MCF 10A (cell line): ENCODE measurements around the gene ACVR2A. TPM values are rescaled to one million over a fixed set of nuclear protein-coding genes. Genes with fewer than 3 reads are reported as not detected.

Source experiments
- BruUV-seq: library from RNA; stranded (reverse); fragments of 400-500 nt; replicated peaks from 2 replicates; lab custom pipeline; 2021; lab: Mats Ljungman, UMichigan
- CTCF ChIA-PET: fragments of 300-600 bp; sonication (Branson Sonifier 250); formaldehyde crosslinking; extraction: SDS; loops from one replicate; lab custom pipeline; 2021; ENCODE audit warnings: antibody characterized with exemption, inconsistent platforms; lab: Yijun Ruan, JAX
- POLR2A ChIA-PET: fragments of 300-600, 350-650 bp; sonication (Branson Sonifier 250); formaldehyde crosslinking; extraction: SDS; loops from one replicate; lab custom pipeline; 2020; ENCODE audit warnings: antibody characterized with exemption, inconsistent platforms; lab: Yijun Ruan, JAX
- DNase-seq: peaks from one replicate; pipeline ENCODE4 v3.0.0-alpha.2; 2018; ENCODE audit not compliant: unreplicated experiment
- H3K27ac Mint-ChIP-seq: one replicate; pipeline ENCODE4 v1.8.0; 2022; ENCODE audit warnings: mild to moderate bottlenecking, low read depth, mixed read lengths; ENCODE audit not compliant: unreplicated experiment
- H3K27me3 Mint-ChIP-seq: one replicate; pipeline ENCODE4 v1.8.0; 2022; ENCODE audit warnings: mixed read lengths; ENCODE audit not compliant: insufficient read depth, unreplicated experiment
- H3K36me3 Mint-ChIP-seq: one replicate; pipeline ENCODE4 v1.8.0; 2022; ENCODE audit warnings: mild to moderate bottlenecking, moderate library complexity, mixed read lengths; ENCODE audit not compliant: insufficient read depth, unreplicated experiment
- H3K4me1 Mint-ChIP-seq: one replicate; pipeline ENCODE4 v1.8.0; 2022; ENCODE audit warnings: mixed read lengths; ENCODE audit not compliant: insufficient read depth, unreplicated experiment
- H3K4me3 Mint-ChIP-seq: one replicate; pipeline ENCODE4 v1.8.0; 2022; ENCODE audit warnings: mild to moderate bottlenecking, moderate library complexity, mixed read lengths; ENCODE audit not compliant: unreplicated experiment
- H3K9me3 Mint-ChIP-seq: one replicate; pipeline ENCODE4 v1.8.0; 2022; ENCODE audit warnings: mixed read lengths; ENCODE audit not compliant: unreplicated experiment
- intact Hi-C: fragments of 100-400 bp; cut with micrococcal nuclease; formaldehyde crosslinking; loops from 2 replicates; pipeline ENCODE4 v1.14.1; 2022
- total RNA-seq: library from RNA; stranded (reverse); gene quantifications from 2 replicates; pipeline ENCODE4 v1.2.3, GENCODE V29; 2022
- TF ChIP-seq, protein P1 (sequence below): fragments of 200-600 bp; IDR thresholded peaks from one replicate; pipeline ENCODE4 v1.8.0; 2022; ENCODE audit warnings: antibody characterized with exemption, mild to moderate bottlenecking; ENCODE audit not compliant: unreplicated experiment

The ACVR2A gene
- total RNA-seq, 1 experiment from 2014 or later: 11.2 TPM

DNA sequence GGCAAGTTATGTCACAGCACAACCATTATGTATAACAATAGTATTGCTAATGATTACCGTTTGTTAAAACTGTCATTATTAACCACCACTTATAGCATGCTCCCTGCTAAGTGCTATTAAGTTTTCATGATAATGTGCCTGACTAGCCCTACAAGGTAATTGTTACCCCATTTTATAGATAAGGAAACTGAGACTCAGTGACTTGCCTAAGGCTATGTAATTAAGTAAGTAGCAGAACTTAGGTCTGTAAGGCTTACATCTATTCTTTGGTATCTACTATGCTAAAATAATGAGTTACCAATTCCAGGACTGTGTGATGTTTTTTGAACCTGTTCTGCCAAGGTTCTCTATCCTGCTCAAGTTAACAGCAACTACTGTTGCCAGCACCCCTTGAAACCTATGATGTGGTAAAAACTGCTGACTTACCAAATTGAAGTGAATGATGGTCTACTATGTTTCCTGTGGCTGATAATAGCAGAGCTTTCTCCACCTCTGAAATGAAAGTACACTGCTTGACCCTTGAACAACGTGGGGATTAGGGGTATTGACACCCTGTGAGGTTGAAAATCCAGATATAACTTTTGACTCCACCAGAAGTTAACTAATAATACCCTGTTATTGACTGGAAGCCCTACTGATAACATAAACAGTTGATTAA lies 18.2 kb downstream of the ACVR2A start:
- ChIA-PET CTCF (interaction anchor here (0.7 to 0.8 kb wide), 2 partner anchors 11 to 24 kb away, joined by 3 read pairs; no protein-coding TSS in a partner anchor), POLR2A (interaction anchor here (1.2 kb wide), 1 partner anchor 18 kb away, joined by 3 read pairs; the partner anchor contains the start of gene ACVR2A)
- BruUV-seq: no TSS peak
- Mint-ChIP-seq H3K27ac (no peak overlapping the region), H3K4me1 (peaks cover 10% of the 10 kb centered on the region), H3K9me3 (no peaks in the 10 kb centered on the region), H3K36me3 (no peaks in the 10 kb centered on the region), H3K4me3 (no peak overlapping the region), H3K27me3 (no peaks in the 10 kb centered on the region)
- DNase-seq: no peak
- intact Hi-C loops: no loop called here
- TF ChIP-seq, protein P1, sequence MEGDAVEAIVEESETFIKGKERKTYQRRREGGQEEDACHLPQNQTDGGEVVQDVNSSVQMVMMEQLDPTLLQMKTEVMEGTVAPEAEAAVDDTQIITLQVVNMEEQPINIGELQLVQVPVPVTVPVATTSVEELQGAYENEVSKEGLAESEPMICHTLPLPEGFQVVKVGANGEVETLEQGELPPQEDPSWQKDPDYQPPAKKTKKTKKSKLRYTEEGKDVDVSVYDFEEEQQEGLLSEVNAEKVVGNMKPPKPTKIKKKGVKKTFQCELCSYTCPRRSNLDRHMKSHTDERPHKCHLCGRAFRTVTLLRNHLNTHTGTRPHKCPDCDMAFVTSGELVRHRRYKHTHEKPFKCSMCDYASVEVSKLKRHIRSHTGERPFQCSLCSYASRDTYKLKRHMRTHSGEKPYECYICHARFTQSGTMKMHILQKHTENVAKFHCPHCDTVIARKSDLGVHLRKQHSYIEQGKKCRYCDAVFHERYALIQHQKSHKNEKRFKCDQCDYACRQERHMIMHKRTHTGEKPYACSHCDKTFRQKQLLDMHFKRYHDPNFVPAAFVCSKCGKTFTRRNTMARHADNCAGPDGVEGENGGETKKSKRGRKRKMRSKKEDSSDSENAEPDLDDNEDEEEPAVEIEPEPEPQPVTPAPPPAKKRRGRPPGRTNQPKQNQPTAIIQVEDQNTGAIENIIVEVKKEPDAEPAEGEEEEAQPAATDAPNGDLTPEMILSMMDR: no peak

DNA sequence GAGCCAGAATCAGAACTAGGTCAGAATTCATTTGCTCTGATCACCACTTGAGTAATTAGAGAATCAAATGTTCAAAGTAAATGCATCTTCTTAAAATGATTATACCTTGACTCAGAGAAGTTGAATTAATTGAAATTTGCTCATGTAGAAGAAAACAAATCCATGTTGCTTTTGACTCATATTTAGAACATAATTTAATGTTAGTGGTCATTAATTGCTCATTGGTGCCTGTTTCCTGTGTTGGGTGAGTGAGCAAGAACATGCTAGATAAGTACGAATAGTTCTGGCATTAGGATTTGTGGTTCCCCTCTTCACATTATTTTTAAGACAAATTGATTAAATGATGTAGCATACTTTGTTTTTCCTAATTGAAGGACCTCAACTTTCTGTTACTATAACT lies 19.0 kb downstream of the ACVR2A start:
- H3K27me3 Mint-ChIP-seq: no peaks in the 10 kb centered on the region
- CTCF ChIA-PET: interaction anchor here (0.7 to 0.8 kb wide), 2 partner anchors 12 to 23 kb away, joined by 3 read pairs; no protein-coding TSS in a partner anchor
- POLR2A ChIA-PET: interaction anchor here (1.2 kb wide), 1 partner anchor 19 kb away, joined by 3 read pairs; the partner anchor contains the start of gene ACVR2A
- no peak for DNase-seq
- no peak overlapping the region for H3K4me3 Mint-ChIP-seq
- BruUV-seq: no TSS peak
- TF ChIP-seq, protein P1: no peak
- no peaks in the 10 kb centered on the region for H3K9me3 Mint-ChIP-seq
- no peak overlapping the region for H3K27ac Mint-ChIP-seq
- intact Hi-C loops: no loop called here
- H3K4me1 Mint-ChIP-seq: peaks cover 10% of the 10 kb centered on the region
- no peaks in the 10 kb centered on the region for H3K36me3 Mint-ChIP-seq

DNA sequence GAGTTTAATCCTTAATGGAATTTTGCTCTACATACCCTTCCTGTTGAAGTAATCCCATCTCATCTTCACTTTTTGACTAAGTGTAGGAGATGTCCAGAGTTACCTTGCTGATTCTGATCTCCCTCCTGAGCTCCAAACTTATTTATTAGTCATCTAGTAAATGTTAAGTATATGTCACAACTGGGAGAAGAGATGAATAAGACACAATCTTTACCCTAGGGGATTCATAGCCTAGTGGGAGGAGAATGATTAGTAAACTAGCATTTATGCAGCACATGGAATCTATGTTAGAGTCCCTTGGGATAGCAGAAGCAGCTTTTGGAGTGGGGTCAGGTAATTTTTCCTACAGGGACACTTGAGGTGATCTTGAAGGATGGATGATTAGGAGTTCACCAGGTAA lies 20.7 kb downstream of the ACVR2A start:
- no peak overlapping the region for H3K4me3 Mint-ChIP-seq
- TF ChIP-seq, protein P1: no peak
- H3K36me3 Mint-ChIP-seq: no peaks in the 10 kb centered on the region
- H3K27ac Mint-ChIP-seq: no peak overlapping the region
- intact Hi-C loops: no loop called here
- no TSS peak for BruUV-seq
- ChIA-PET CTCF (no interaction called here), POLR2A (interaction anchor here (0.8 kb wide), 1 partner anchor 19 kb away, joined by 3 read pairs; no protein-coding TSS in a partner anchor)
- no peak for DNase-seq
- H3K27me3 Mint-ChIP-seq: no peaks in the 10 kb centered on the region
- no peaks in the 10 kb centered on the region for H3K4me1 Mint-ChIP-seq
- no peaks in the 10 kb centered on the region for H3K9me3 Mint-ChIP-seq

DNA sequence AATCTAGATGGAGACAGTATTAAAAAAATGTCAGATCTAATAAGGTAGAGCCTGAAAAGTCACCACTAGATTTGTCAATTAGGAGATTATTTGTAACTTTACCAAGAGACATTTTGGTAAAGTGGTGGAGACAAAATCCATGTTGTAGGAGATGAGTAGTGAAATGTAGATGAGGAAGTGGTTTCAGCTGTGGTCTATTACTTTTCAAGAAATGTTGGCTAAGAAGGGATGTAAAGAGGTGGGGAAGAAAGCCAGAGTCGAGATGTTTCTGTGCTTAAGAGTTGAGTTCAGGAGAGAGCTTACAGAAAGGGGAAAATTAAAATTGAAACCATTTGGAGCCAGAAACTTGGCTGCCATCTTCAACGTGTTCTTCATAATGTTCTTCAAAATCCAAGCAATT lies 22.2 kb downstream of the ACVR2A start:
- no peak overlapping the region for H3K27ac Mint-ChIP-seq
- POLR2A ChIA-PET: interaction anchor here (1.1 kb wide), 1 partner anchor 11 kb away, joined by 4 read pairs; no protein-coding TSS in a partner anchor
- H3K9me3 Mint-ChIP-seq: no peaks in the 10 kb centered on the region
- intact Hi-C loops: no loop called here
- CTCF ChIA-PET: interaction anchor here (1.4 kb wide), 1 partner anchor 822 kb away, joined by 4 read pairs; no protein-coding TSS in a partner anchor
- TF ChIP-seq, protein P1: no peak
- H3K4me1 Mint-ChIP-seq: no peaks in the 10 kb centered on the region
- DNase-seq: no peak
- H3K36me3 Mint-ChIP-seq: no peaks in the 10 kb centered on the region
- BruUV-seq: no TSS peak
- no peak overlapping the region for H3K4me3 Mint-ChIP-seq
- no peaks in the 10 kb centered on the region for H3K27me3 Mint-ChIP-seq
